ENCODE results near the gene DPP10.

- TF ChIP-seq, protein P1, sequence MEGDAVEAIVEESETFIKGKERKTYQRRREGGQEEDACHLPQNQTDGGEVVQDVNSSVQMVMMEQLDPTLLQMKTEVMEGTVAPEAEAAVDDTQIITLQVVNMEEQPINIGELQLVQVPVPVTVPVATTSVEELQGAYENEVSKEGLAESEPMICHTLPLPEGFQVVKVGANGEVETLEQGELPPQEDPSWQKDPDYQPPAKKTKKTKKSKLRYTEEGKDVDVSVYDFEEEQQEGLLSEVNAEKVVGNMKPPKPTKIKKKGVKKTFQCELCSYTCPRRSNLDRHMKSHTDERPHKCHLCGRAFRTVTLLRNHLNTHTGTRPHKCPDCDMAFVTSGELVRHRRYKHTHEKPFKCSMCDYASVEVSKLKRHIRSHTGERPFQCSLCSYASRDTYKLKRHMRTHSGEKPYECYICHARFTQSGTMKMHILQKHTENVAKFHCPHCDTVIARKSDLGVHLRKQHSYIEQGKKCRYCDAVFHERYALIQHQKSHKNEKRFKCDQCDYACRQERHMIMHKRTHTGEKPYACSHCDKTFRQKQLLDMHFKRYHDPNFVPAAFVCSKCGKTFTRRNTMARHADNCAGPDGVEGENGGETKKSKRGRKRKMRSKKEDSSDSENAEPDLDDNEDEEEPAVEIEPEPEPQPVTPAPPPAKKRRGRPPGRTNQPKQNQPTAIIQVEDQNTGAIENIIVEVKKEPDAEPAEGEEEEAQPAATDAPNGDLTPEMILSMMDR (IDR thresholded peaks at IDR 0.05; ENCODE audit: low read depth, low read length, missing input control) = no peak
- TF ChIP-seq, protein P2, sequence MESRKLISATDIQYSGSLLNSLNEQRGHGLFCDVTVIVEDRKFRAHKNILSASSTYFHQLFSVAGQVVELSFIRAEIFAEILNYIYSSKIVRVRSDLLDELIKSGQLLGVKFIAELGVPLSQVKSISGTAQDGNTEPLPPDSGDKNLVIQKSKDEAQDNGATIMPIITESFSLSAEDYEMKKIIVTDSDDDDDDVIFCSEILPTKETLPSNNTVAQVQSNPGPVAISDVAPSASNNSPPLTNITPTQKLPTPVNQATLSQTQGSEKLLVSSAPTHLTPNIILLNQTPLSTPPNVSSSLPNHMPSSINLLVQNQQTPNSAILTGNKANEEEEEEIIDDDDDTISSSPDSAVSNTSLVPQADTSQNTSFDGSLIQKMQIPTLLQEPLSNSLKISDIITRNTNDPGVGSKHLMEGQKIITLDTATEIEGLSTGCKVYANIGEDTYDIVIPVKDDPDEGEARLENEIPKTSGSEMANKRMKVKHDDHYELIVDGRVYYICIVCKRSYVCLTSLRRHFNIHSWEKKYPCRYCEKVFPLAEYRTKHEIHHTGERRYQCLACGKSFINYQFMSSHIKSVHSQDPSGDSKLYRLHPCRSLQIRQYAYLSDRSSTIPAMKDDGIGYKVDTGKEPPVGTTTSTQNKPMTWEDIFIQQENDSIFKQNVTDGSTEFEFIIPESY (IDR thresholded peaks at IDR 0.05) = no peak
- TF ChIP-seq SP1 (IDR thresholded peaks at IDR 0.05) = no peak
- TF ChIP-seq JUND (IDR thresholded peaks at IDR 0.05) = no peak
- TF ChIP-seq, protein P3, sequence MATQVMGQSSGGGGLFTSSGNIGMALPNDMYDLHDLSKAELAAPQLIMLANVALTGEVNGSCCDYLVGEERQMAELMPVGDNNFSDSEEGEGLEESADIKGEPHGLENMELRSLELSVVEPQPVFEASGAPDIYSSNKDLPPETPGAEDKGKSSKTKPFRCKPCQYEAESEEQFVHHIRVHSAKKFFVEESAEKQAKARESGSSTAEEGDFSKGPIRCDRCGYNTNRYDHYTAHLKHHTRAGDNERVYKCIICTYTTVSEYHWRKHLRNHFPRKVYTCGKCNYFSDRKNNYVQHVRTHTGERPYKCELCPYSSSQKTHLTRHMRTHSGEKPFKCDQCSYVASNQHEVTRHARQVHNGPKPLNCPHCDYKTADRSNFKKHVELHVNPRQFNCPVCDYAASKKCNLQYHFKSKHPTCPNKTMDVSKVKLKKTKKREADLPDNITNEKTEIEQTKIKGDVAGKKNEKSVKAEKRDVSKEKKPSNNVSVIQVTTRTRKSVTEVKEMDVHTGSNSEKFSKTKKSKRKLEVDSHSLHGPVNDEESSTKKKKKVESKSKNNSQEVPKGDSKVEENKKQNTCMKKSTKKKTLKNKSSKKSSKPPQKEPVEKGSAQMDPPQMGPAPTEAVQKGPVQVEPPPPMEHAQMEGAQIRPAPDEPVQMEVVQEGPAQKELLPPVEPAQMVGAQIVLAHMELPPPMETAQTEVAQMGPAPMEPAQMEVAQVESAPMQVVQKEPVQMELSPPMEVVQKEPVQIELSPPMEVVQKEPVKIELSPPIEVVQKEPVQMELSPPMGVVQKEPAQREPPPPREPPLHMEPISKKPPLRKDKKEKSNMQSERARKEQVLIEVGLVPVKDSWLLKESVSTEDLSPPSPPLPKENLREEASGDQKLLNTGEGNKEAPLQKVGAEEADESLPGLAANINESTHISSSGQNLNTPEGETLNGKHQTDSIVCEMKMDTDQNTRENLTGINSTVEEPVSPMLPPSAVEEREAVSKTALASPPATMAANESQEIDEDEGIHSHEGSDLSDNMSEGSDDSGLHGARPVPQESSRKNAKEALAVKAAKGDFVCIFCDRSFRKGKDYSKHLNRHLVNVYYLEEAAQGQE (IDR thresholded peaks at IDR 0.05) = no peak
- TF ChIP-seq TAF1 (conservative IDR thresholded peaks at IDR 0.05) = no peak
- no peak for TF ChIP-seq YY1 (IDR thresholded peaks at IDR 0.05)
- no peak for TF ChIP-seq GABPA (IDR thresholded peaks at IDR 0.05 in 1 of 2, conservative IDR thresholded peaks at IDR 0.05 in 1 of 2)
- TF ChIP-seq RAD21 (IDR thresholded peaks at IDR 0.05) = no peak
- TF ChIP-seq MAX (IDR thresholded peaks at IDR 0.05) = no peak
- TF ChIP-seq FOXA1 (IDR thresholded peaks at IDR 0.05) = no peak
- TF ChIP-seq NR2F2 (IDR thresholded peaks at IDR 0.05) = no peak
- TF ChIP-seq RXRA (IDR thresholded peaks at IDR 0.05) = no peak
- TF ChIP-seq HNF4G (IDR thresholded peaks at IDR 0.05) = no peak
Measured at GRCh38 chr2:115480741-115481140, 1038.3 kb downstream of the DPP10 start.

Measured in liver (tissue), 3 donors.